ENCODE results near the gene TRPM5. TPM values are rescaled to one million over a fixed set of nuclear protein-coding genes. Genes with fewer than 3 reads are reported as not detected.

Gene TRPM5
- total and polyA plus RNA-seq, 9 of the 15 experiments (the other 6 are each of a cell fraction or from before 2014, with no cell fraction given): not detected

DNA sequence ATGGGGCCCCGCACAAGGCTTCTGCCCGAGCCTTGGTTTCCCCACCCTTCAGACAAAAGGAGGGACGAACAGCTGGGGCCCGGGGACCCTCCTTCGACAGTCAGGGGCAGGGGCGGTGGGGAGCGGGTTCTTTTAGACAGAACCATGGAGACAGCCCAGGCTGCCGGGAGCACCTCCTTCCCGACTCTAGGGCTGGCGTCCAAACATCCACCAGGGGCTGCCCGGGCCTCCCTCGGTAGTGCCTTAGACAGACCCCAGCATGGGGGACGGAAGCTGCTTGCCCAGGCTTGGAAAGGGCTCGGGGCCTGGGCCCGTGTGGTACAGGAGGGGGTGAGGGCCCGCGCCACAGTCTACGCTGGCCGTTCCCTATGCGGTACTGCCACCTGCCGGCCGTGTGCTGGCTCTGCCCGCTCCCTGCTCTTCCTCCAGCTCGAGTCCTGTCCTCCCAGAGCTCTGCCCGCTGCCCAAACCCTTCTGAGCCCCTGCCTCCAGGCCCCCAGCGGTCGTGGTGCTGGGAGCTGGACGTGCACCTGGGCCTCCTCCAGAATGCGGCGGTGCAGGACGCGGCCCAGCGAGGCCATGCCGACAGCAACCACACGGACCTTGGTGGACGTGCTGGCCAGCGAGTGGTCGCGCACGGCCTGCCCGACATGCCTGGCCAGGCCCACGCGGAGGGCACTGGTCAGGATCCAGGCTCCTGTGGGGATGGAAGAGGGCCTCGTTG, 23.6 kb downstream of the TRPM5 start (continued):
- TF ChIP-seq ZNF436 (CRISPR knock-in tag; IDR thresholded peaks at IDR 0.05): no peak
- no peak for TF ChIP-seq ZNF785 (CRISPR knock-in tag; IDR thresholded peaks at IDR 0.05)
- TF ChIP-seq ZNF695 (CRISPR knock-in tag; IDR thresholded peaks at IDR 0.05): no peak
- TF ChIP-seq DDX20 (tag; IDR thresholded peaks at IDR 0.05; ENCODE audit: low read depth): no peak
- no peak for TF ChIP-seq CREB1 (IDR thresholded peaks at IDR 0.05)
- TF ChIP-seq CREB1 (CRISPR knock-in tag; IDR thresholded peaks at IDR 0.05): no peak
- no peak for TF ChIP-seq NCOA6 (IDR thresholded peaks at IDR 0.05)
- no peak for TF ChIP-seq ETV1 (tag; conservative IDR thresholded peaks at IDR 0.05; ENCODE audit: low read depth)
- no peak for TF ChIP-seq ZNF75A (CRISPR knock-in tag; IDR thresholded peaks at IDR 0.05)
- TF ChIP-seq, protein P1, sequence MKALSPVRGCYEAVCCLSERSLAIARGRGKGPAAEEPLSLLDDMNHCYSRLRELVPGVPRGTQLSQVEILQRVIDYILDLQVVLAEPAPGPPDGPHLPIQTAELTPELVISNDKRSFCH (CRISPR knock-in tag; IDR thresholded peaks at IDR 0.05): no peak
- TF ChIP-seq, protein P1 (tag; IDR thresholded peaks at IDR 0.05): no peak

Measured in K562 (cell line).